ENCODE results near the gene MLIP. TPM values are rescaled to one million over a fixed set of nuclear protein-coding genes. Genes with fewer than 3 reads are reported as not detected.

MLIP gene
- total and polyA plus RNA-seq, 2 donors from 2014 or later = 1.7 to 2.4 TPM

GRCh38 chr6:54157405-54157804 lies 46.2 kb downstream of the MLIP start:
- H3K4me3 ChIP-seq (ENCODE audit: low read length in 3 of 3) = no peak overlapping the region
- H3K9ac ChIP-seq (ENCODE audit: low read length in 3 of 3) = no peak overlapping the region
- H3K27ac ChIP-seq (ENCODE audit: low read depth in 2 of 2, low read length in 2 of 2) = no peak overlapping the region
- no peaks in the 10 kb centered on the region for H3K27me3 ChIP-seq (ENCODE audit: control insufficient read depth, insufficient read depth, low read length)
- intact Hi-C loops (cut with DNase I) = no loop called here
- no peak for TF ChIP-seq CTCF (IDR thresholded peaks at IDR 0.05; ENCODE audit: borderline replicate concordance, extremely low read depth, insufficient read depth)
- H3K9me3 ChIP-seq (ENCODE audit: control insufficient read depth in 2 of 3, insufficient read depth in 1 of 3, low read length in 3 of 3) = no peaks in the 10 kb centered on the region
- DNase-seq = no peak
- FAIRE-seq = no peak
- H3K36me3 ChIP-seq (ENCODE audit: control insufficient read depth in 2 of 3, insufficient read depth in 3 of 3, low read length in 3 of 3) = no peaks in the 10 kb centered on the region
- H3K4me1 ChIP-seq (ENCODE audit: control insufficient read depth in 2 of 3, insufficient read depth in 2 of 3, low read depth in 1 of 3, low read length in 3 of 3) = no peaks in the 10 kb centered on the region

DNA sequence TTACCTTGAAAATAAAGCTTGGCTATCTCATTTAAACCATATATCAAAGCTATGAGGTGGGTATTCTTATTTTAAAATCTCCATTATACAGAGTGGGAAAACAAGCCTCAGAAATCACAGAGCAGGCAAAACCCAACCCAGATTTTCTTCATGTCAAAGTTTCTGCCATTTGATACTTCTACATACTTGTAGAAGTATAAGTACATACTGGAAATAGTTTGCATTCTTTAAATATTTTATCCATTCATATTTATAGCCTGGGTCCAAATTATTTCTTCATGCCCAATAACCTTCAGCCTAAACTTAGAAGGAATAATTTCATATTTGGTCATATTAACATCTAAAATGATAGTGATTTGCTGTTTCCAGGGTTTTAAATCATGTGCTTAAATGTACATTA lies 61.8 kb downstream of the MLIP start:
- no peaks in the 10 kb centered on the region for H3K36me3 ChIP-seq (ENCODE audit: control insufficient read depth in 2 of 3, insufficient read depth in 3 of 3, low read length in 3 of 3)

DNA sequence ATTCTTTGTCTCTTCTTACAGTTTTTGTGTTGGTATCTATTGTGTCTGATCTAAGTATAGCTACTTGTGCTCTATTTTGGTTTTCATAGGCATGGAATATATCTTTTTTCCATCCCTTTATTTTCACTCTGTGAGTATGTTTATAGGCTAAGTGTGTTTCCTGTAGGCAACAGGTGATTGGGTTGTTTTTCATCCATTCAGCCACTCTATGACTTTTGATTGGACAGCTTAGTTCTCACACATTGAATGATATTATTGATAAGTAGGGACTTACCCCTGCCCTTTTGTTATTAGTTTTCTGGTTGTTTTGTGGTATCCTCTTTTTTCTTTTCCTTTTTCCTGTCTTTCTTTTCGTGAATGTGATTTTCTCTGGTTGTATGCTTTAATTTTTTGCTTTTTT lies 67.9 kb downstream of the MLIP start:
- H3K4me3 ChIP-seq (ENCODE audit: low read length in 3 of 3) = no peak overlapping the region
- no peak for DNase-seq
- H3K36me3 ChIP-seq (ENCODE audit: control insufficient read depth in 2 of 3, insufficient read depth in 3 of 3, low read length in 3 of 3) = no peaks in the 10 kb centered on the region
- H3K9me3 ChIP-seq (ENCODE audit: control insufficient read depth in 2 of 3, insufficient read depth in 1 of 3, low read length in 3 of 3) = no peaks in the 10 kb centered on the region
- H3K9ac ChIP-seq (ENCODE audit: low read length in 3 of 3) = no peak overlapping the region
- no peaks in the 10 kb centered on the region for H3K4me1 ChIP-seq (ENCODE audit: control insufficient read depth in 2 of 3, insufficient read depth in 2 of 3, low read depth in 1 of 3, low read length in 3 of 3)
- no peak for FAIRE-seq
- no peak for TF ChIP-seq CTCF (IDR thresholded peaks at IDR 0.05; ENCODE audit: borderline replicate concordance, extremely low read depth, insufficient read depth)
- intact Hi-C loops (cut with DNase I) = no loop called here
- H3K27ac ChIP-seq (ENCODE audit: low read depth in 2 of 2, low read length in 2 of 2) = no peak overlapping the region
- no peaks in the 10 kb centered on the region for H3K27me3 ChIP-seq (ENCODE audit: control insufficient read depth, insufficient read depth, low read length)

More for the DNA sequence above, 61.8 kb downstream of the MLIP start:
- intact Hi-C loops (cut with DNase I) = no loop called here
- H3K9ac ChIP-seq (ENCODE audit: low read length in 3 of 3) = no peak overlapping the region
- TF ChIP-seq CTCF (IDR thresholded peaks at IDR 0.05; ENCODE audit: borderline replicate concordance, extremely low read depth, insufficient read depth) = no peak
- FAIRE-seq (no peak), DNase-seq (no peak)
- H3K4me1 ChIP-seq (ENCODE audit: control insufficient read depth in 2 of 3, insufficient read depth in 2 of 3, low read depth in 1 of 3, low read length in 3 of 3) = no peaks in the 10 kb centered on the region
- H3K4me3 ChIP-seq (ENCODE audit: low read length in 3 of 3) = no peak overlapping the region
- H3K27me3 ChIP-seq (ENCODE audit: control insufficient read depth, insufficient read depth, low read length) = no peaks in the 10 kb centered on the region
- H3K9me3 ChIP-seq (ENCODE audit: control insufficient read depth in 2 of 3, insufficient read depth in 1 of 3, low read length in 3 of 3) = no peaks in the 10 kb centered on the region
- no peak overlapping the region for H3K27ac ChIP-seq (ENCODE audit: low read depth in 2 of 2, low read length in 2 of 2)

DNA sequence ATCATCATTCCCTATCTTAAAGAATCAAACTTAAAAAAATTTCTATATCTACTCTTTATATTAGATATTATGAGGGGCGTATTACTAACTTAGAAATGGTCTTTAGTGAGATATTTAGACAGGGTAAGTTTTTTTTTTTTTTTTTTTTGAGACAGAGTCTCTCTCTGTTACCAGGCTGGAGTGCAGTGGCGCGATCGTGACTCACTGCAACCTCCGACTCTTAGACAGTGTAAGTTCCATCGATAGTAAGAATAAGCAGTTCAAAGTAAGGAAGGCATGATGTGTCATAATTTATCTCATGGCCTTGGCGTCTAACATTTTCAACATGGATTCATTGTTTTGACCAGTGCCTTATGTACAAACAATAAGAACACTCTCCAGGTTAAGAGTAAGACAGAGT lies 72.4 kb downstream of the MLIP start:
- Histone ChIP-seq H3K4me1 (ENCODE audit: control insufficient read depth in 2 of 3, insufficient read depth in 2 of 3, low read depth in 1 of 3, low read length in 3 of 3) (no peaks in the 10 kb centered on the region), H3K9ac (ENCODE audit: low read length in 3 of 3) (no peak overlapping the region), H3K36me3 (ENCODE audit: control insufficient read depth in 2 of 3, insufficient read depth in 3 of 3, low read length in 3 of 3) (no peaks in the 10 kb centered on the region), H3K27me3 (ENCODE audit: control insufficient read depth, insufficient read depth, low read length) (no peaks in the 10 kb centered on the region), H3K9me3 (ENCODE audit: control insufficient read depth in 2 of 3, insufficient read depth in 1 of 3, low read length in 3 of 3) (no peaks in the 10 kb centered on the region), H3K4me3 (ENCODE audit: low read length in 3 of 3) (no peak overlapping the region), H3K27ac (ENCODE audit: low read depth in 2 of 2, low read length in 2 of 2) (no peak overlapping the region)
- no peak for TF ChIP-seq CTCF (IDR thresholded peaks at IDR 0.05; ENCODE audit: borderline replicate concordance, extremely low read depth, insufficient read depth)
- FAIRE-seq = no peak
- intact Hi-C loops (cut with DNase I) = no loop called here
- no peak for DNase-seq

Measured in kidney (tissue), 14 donors.